ENCODE results near the gene GPNMB.

The GPNMB gene

DNA sequence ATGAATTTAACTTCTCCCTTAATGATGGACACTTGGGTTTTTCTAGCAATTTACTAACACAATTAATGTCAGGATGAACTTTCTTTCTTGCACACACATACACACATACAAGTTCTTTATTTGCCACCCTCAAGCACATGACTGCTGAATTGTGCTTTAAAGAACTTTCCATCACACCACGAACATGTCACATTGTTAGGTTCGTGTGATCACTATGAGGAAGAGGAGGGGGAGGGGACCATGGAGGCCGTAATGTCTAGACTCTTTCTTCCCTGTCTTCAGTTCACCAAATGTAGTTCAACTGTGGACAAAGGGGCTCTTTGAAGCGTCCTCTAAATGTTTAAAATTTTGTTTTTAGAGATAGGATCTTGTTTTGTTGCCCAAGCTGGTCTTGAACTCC, 33.7 kb upstream of the GPNMB start:
- DNase-seq (ENCODE audit: low read depth, low spot score) = no peak
- CTCF ChIA-PET = interaction anchor here (1.6 kb wide), 1 partner anchor 59 kb away, joined by 3 read pairs; no protein-coding TSS in a partner anchor
- TF ChIP-seq CTCF (IDR thresholded peaks at IDR 0.05; ENCODE audit: insufficient read depth, low read length, missing control alignments) = no peak
- no peak overlapping the region for H3K4me3 ChIP-seq (ENCODE audit: low read depth, low read length)
- POLR2A ChIA-PET = no interaction called here

DNA sequence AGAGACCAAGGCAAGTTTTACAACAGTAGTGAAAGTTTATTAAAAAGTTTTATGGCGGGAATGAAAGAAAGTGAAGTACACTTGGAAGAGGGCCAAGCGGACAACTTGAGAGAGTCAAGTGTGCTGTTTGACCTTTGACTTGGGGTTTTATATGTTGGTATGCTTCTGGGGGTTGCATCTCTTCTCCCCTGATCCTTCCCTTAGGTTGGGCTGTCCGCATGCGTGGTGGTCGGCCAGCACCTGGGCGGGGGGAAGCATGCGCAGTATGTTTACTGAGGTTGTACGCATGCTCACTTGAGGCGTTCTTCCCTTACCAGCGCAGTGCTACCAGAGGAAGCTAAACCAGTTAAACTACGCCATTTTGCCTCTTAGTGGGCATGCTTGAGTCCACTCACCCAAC, 32.8 kb upstream of the GPNMB start:
- no peak overlapping the region for H3K4me3 ChIP-seq (ENCODE audit: low read depth, low read length)
- ChIA-PET CTCF (no interaction called here), POLR2A (no interaction called here)
- TF ChIP-seq CTCF (IDR thresholded peaks at IDR 0.05; ENCODE audit: insufficient read depth, low read length, missing control alignments) = no peak
- no peak for DNase-seq (ENCODE audit: low read depth, low spot score)

DNA sequence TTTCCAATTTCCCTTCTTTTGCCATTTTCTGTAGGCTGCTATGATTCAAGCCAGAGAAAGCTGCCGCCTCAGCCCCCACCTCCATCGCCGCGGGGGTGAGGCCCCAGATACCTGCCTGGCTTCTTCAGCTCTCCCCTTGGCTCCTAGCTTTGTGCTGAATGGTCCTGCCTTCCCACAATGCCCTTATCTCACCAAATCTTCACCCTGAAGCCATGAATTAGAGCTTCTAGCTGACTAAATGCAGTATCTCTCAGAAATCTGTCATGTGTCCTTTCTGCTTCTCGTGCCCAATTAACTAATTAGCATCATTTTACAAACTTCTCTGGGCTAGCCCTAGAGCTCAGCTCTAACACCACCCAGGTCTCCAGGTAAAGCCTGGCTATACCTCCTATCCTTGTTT, 32.2 kb upstream of the GPNMB start:
- H3K4me3 ChIP-seq (ENCODE audit: low read depth, low read length) = no peak overlapping the region
- no peak for DNase-seq (ENCODE audit: low read depth, low spot score)
- no peak for TF ChIP-seq CTCF (IDR thresholded peaks at IDR 0.05; ENCODE audit: insufficient read depth, low read length, missing control alignments)
- ChIA-PET CTCF (interaction anchor here (0.6 to 1.5 kb wide), 6 partner anchors 9 to 332 kb away, joined by 3 to 4 read pairs (median 4); no protein-coding TSS in a partner anchor), POLR2A (interaction anchor here (0.6 kb wide), 1 partner anchor 50 kb away, joined by 3 read pairs; no protein-coding TSS in a partner anchor)

DNA sequence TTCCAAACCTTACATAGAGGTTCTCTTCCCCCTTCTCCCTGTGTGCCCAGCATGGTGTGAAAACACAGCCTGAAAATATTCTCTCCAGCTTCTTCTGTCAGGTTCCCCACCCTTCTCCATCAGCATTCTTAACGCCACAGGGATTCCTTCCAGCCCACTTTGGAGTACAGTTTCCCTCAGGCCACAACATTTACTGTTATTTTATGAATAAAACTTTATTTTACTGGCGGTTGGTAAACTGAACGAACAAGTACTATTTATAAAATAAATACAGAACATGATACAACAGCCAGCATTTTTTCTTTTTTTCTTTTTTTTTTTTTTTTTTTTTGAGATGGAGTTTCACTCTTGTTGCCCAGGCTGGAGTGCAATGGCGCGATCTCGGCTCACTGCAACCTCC, 31.6 kb upstream of the GPNMB start:
- H3K4me3 ChIP-seq (ENCODE audit: low read depth, low read length) = no peak overlapping the region
- POLR2A ChIA-PET = interaction anchor here (0.6 kb wide), 1 partner anchor 49 kb away, joined by 3 read pairs; no protein-coding TSS in a partner anchor
- no peak for TF ChIP-seq CTCF (IDR thresholded peaks at IDR 0.05; ENCODE audit: insufficient read depth, low read length, missing control alignments)
- CTCF ChIA-PET = interaction anchor here (0.6 to 1.5 kb wide), 6 partner anchors 8 to 332 kb away, joined by 3 to 4 read pairs (median 4); no protein-coding TSS in a partner anchor
- no peak for DNase-seq (ENCODE audit: low read depth, low spot score)

GRCh38 chr7:23216021-23216420, 30.6 kb upstream of the GPNMB start:
- POLR2A ChIA-PET = no interaction called here
- no peak for TF ChIP-seq CTCF (IDR thresholded peaks at IDR 0.05; ENCODE audit: insufficient read depth, low read length, missing control alignments)
- CTCF ChIA-PET = no interaction called here
- DNase-seq (ENCODE audit: low read depth, low spot score) = no peak
- H3K4me3 ChIP-seq (ENCODE audit: low read depth, low read length) = no peak overlapping the region

- CTCF ChIA-PET = interaction anchor here (1.1 to 1.5 kb wide), 2 partner anchors 9 to 33 kb away, joined by 4 read pairs; no protein-coding TSS in a partner anchor
- POLR2A ChIA-PET = no interaction called here
- H3K4me3 ChIP-seq (ENCODE audit: low read depth, low read length) = no peak overlapping the region
- no peak for DNase-seq (ENCODE audit: low read depth, low spot score)
- no peak for TF ChIP-seq CTCF (IDR thresholded peaks at IDR 0.05; ENCODE audit: insufficient read depth, low read length, missing control alignments)
Measured at GRCh38 chr7:23218196-23218595, 28.4 kb upstream of the GPNMB start.

Data from AG04449 (cell line).